ENCODE results near the gene THSD7A. TPM values are rescaled to one million over a fixed set of nuclear protein-coding genes. Genes with fewer than 3 reads are reported as not detected.

Gene THSD7A
- total and polyA plus RNA-seq, 10 of the 15 experiments (the other 5 are each of a cell fraction or from before 2014, with no cell fraction given) = 0.03 to 0.09 (median 0.03) TPM; not detected in 7

DNA sequence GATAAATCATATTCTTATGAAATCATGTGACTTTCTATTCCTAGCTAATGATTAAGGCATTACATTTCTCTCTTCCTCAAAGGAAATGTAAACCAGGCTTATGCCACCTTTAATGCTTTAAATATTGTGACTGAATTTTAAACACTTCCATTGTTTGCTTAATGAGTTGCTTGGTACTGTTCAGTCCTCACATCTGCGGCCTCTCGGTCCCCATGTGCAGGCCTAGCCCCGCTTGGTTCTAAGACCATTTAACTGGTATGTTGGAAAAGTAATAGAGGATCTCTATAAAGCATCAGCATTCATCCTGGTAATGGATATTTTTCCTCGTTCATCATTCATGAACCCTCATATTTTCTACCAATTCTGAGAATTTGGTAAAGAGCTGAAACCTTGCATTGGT, 27.4 kb downstream of the THSD7A start (continued):
- TF ChIP-seq MTA3 (IDR thresholded peaks at IDR 0.05; ENCODE audit: borderline replicate concordance, low read length) (no peak), RELA (IDR thresholded peaks at IDR 0.05; ENCODE audit: borderline replicate concordance, partially characterized antibody) (no peak)

DNA sequence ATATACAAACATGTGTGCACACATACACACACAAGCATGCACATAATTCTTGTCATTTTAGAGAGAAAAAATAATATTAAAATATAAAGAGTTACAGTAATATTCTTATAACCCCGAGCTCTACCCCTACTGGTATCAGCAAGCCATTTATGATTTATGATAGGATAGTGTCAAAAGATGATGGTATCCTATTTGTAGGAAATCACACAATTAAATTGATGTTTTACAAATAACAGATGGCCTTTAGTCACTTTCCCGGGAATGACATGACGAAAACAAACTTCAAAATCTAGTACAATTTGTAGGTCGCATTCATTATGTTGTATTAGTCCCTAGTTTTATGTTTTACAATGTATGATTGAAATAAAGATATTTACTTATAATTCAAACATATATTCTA, 36.8 kb downstream of the THSD7A start:
- ChIA-PET POLR2A (no interaction called here), SMC1A (ENCODE audit: uncharacterized antibody, unreplicated experiment) (no interaction called here), RAD21 (ENCODE audit: unreplicated experiment) (no interaction called here), CTCF (no interaction called here)
- no peak overlapping the region for H2AFZ ChIP-seq (ENCODE audit: control insufficient read depth, low read depth, low read length)
- H3K27me3 ChIP-seq (replicated peaks in 1 of 2; ENCODE audit: control insufficient read depth in 2 of 2, insufficient read depth in 2 of 2, low read length in 1 of 2) = no peaks in the 10 kb centered on the region; a peak in 1 of 4 replicates
- no peak overlapping the region for H3K9ac ChIP-seq (ENCODE audit: control insufficient read depth, insufficient read depth, low read length)
- FAIRE-seq = no peak
- H4K20me1 ChIP-seq (ENCODE audit: control insufficient read depth, insufficient read depth) = no peaks in the 10 kb centered on the region
- no peaks in the 10 kb centered on the region for H3K79me2 ChIP-seq (ENCODE audit: control insufficient read depth, insufficient read depth, low read length)
- H3K36me3 ChIP-seq (ENCODE audit: control insufficient read depth in 2 of 2, insufficient read depth in 2 of 2, low read length in 1 of 2) = no peaks in the 10 kb centered on the region
- no peaks in the 10 kb centered on the region for H3K9me3 ChIP-seq (replicated peaks; ENCODE audit: control insufficient read depth, insufficient read depth, low read length)
- H3K4me2 ChIP-seq (ENCODE audit: control insufficient read depth, insufficient read depth) = no peak overlapping the region
- H3K4me3 ChIP-seq = no peak overlapping the region
- intact Hi-C loops (cut with micrococcal nuclease; ENCODE audit: unreplicated experiment) (no loop called here), in situ Hi-C loops (cut with MboI) (no loop called here)
- H3K27ac ChIP-seq (ENCODE audit: control insufficient read depth, insufficient read depth) = no peak overlapping the region
- DNase-seq (ENCODE audit: low read depth, low spot score) = no peak
- ATAC-seq = no peak
- no TSS peak for BruUV-seq (replicated peaks)
- 36% methylated on average over 4 of the region's 4 CpGs for WGBS (ENCODE audit: insufficient coverage, insufficient replicate concordance, low lambda C conversion rate, missing lambda C conversion rate)
- H3K4me1 ChIP-seq (ENCODE audit: control insufficient read depth, insufficient read depth, low read length) = no peaks in the 10 kb centered on the region
- no peak for TF ChIP-seq ZNF274 (IDR thresholded peaks at IDR 0.05; ENCODE audit: insufficient read depth, insufficient read length)
- no peak for TF ChIP-seq SMC3 (IDR thresholded peaks at IDR 0.05; ENCODE audit: borderline replicate concordance, low read length)
- no peak for TF ChIP-seq RBBP5 (conservative IDR thresholded peaks at IDR 0.05)
- TF ChIP-seq, protein P1, sequence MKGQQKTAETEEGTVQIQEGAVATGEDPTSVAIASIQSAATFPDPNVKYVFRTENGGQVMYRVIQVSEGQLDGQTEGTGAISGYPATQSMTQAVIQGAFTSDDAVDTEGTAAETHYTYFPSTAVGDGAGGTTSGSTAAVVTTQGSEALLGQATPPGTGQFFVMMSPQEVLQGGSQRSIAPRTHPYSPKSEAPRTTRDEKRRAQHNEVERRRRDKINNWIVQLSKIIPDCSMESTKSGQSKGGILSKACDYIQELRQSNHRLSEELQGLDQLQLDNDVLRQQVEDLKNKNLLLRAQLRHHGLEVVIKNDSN (IDR thresholded peaks at IDR 0.05; ENCODE audit: borderline replicate concordance, extremely low read length, insufficient read depth, low read depth, low read length) = no peak
- no peak for TF ChIP-seq ZZZ3 (IDR thresholded peaks at IDR 0.05; ENCODE audit: control insufficient read depth, insufficient read length, low read depth)
- TF ChIP-seq KLF5 (IDR thresholded peaks at IDR 0.05; ENCODE audit: partially characterized antibody) = no peak
- no peak for TF ChIP-seq SPI1 (IDR thresholded peaks at IDR 0.05; ENCODE audit: borderline replicate concordance, insufficient read depth, low read depth, low read length)
- TF ChIP-seq, protein P2, sequence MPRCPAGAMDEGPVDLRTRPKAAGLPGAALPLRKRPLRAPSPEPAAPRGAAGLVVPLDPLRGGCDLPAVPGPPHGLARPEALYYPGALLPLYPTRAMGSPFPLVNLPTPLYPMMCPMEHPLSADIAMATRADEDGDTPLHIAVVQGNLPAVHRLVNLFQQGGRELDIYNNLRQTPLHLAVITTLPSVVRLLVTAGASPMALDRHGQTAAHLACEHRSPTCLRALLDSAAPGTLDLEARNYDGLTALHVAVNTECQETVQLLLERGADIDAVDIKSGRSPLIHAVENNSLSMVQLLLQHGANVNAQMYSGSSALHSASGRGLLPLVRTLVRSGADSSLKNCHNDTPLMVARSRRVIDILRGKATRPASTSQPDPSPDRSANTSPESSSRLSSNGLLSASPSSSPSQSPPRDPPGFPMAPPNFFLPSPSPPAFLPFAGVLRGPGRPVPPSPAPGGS (IDR thresholded peaks at IDR 0.05; ENCODE audit: borderline replicate concordance, insufficient read depth, low read depth, low read length, poor library complexity, severe bottlenecking) = no peak
- TF ChIP-seq SIX5 (IDR thresholded peaks at IDR 0.05; ENCODE audit: low read depth, low read length, severe bottlenecking) = no peak
- TF ChIP-seq CHD1 (IDR thresholded peaks at IDR 0.05; ENCODE audit: low read depth, low read length) = no peak
- TF ChIP-seq PML (IDR thresholded peaks at IDR 0.05; ENCODE audit: low read length) = no peak
- TF ChIP-seq IRF4 (IDR thresholded peaks at IDR 0.05; ENCODE audit: low read depth, low read length) = no peak
- TF ChIP-seq JUND (IDR thresholded peaks at IDR 0.05; ENCODE audit: low read depth, low read length) = no peak
- TF ChIP-seq, protein P3, sequence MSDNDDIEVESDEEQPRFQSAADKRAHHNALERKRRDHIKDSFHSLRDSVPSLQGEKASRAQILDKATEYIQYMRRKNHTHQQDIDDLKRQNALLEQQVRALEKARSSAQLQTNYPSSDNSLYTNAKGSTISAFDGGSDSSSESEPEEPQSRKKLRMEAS (IDR thresholded peaks at IDR 0.05; ENCODE audit: low read depth, low read length) = no peak
- TF ChIP-seq, protein P4, sequence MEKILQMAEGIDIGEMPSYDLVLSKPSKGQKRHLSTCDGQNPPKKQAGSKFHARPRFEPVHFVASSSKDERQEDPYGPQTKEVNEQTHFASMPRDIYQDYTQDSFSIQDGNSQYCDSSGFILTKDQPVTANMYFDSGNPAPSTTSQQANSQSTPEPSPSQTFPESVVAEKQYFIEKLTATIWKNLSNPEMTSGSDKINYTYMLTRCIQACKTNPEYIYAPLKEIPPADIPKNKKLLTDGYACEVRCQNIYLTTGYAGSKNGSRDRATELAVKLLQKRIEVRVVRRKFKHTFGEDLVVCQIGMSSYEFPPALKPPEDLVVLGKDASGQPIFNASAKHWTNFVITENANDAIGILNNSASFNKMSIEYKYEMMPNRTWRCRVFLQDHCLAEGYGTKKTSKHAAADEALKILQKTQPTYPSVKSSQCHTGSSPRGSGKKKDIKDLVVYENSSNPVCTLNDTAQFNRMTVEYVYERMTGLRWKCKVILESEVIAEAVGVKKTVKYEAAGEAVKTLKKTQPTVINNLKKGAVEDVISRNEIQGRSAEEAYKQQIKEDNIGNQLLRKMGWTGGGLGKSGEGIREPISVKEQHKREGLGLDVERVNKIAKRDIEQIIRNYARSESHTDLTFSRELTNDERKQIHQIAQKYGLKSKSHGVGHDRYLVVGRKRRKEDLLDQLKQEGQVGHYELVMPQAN (conservative IDR thresholded peaks at IDR 0.05) = no peak
- no peak for TF ChIP-seq TCF3 (IDR thresholded peaks at IDR 0.05; ENCODE audit: borderline replicate concordance, insufficient read depth, low read depth, low read length)
- no peak for TF ChIP-seq IKZF1 (conservative IDR thresholded peaks at IDR 0.05)
- TF ChIP-seq RELA (IDR thresholded peaks at IDR 0.05; ENCODE audit: borderline replicate concordance, partially characterized antibody) = no peak
